ENCODE data around the gene FYB2.
A peak's percentile ranks its signal among the peaks of the same experiment; 100 is the strongest.

Gene FYB2

GRCh38 chr1:56819387-56819899 is at the start of gene FYB2:
FYB2 (minus strand) TSS chr1:56819404; CDS start chr1:56819290, 114 bp downstream.
- DNase-seq (ENCODE audit: low read depth) = no peak
- TF ChIP-seq CTCF (conservative IDR thresholded peaks at IDR 0.05; ENCODE audit: low read depth, low read length) = peak; percentile 6
- peak within 1 kb of the TSS; percentile 25 for H3K4me3 ChIP-seq (ENCODE audit: low read length)

GRCh38 chr1:56868761-56869160 is 49.6 kb upstream of the FYB2 start:
- no peak for TF ChIP-seq CTCF (conservative IDR thresholded peaks at IDR 0.05; ENCODE audit: low read depth, low read length)
- DNase-seq (ENCODE audit: low read depth) = no peak
- no peak overlapping the region for H3K4me3 ChIP-seq (ENCODE audit: low read length)

GRCh38 chr1:56867491-56867890 is 48.3 kb upstream of the FYB2 start:
- H3K4me3 ChIP-seq (ENCODE audit: low read length) = no peak overlapping the region
- no peak for DNase-seq (ENCODE audit: low read depth)
- TF ChIP-seq CTCF (conservative IDR thresholded peaks at IDR 0.05; ENCODE audit: low read depth, low read length) = no peak

- no peak for TF ChIP-seq CTCF (conservative IDR thresholded peaks at IDR 0.05; ENCODE audit: low read depth, low read length)
- no peak for DNase-seq (ENCODE audit: low read depth)
- H3K4me3 ChIP-seq (ENCODE audit: low read length) = no peak overlapping the region
These were observed 47.5 kb upstream of the FYB2 start for GRCh38 chr1:56866656-56867055.

GRCh38 chr1:56864430-56864829 is 45.2 kb upstream of the FYB2 start:
- no peak for DNase-seq (ENCODE audit: low read depth)
- TF ChIP-seq CTCF (conservative IDR thresholded peaks at IDR 0.05; ENCODE audit: low read depth, low read length) = no peak
- no peak overlapping the region for H3K4me3 ChIP-seq (ENCODE audit: low read length)

- peak; percentile 13 for DNase-seq (ENCODE audit: low read depth)
- no peak for TF ChIP-seq CTCF (conservative IDR thresholded peaks at IDR 0.05; ENCODE audit: low read depth, low read length)
- H3K4me3 ChIP-seq (ENCODE audit: low read length) = no peak overlapping the region
These were observed 44.2 kb upstream of the FYB2 start for GRCh38 chr1:56863265-56863992.

- TF ChIP-seq CTCF (conservative IDR thresholded peaks at IDR 0.05; ENCODE audit: low read depth, low read length) = no peak
- no peak overlapping the region for H3K4me3 ChIP-seq (ENCODE audit: low read length)
- no peak for DNase-seq (ENCODE audit: low read depth)
These were observed 40.1 kb upstream of the FYB2 start for GRCh38 chr1:56859287-56859686.
